ENCODE measurements around the gene TMSB10. TPM values are rescaled to one million over a fixed set of nuclear protein-coding genes. Genes with fewer than 3 reads are reported as not detected.

TMSB10 gene
- total and polyA plus RNA-seq, 2 of the 13 experiments (the other 11 are each of a cell fraction or from before 2014, with no cell fraction given): 665 to 708 TPM

DNA sequence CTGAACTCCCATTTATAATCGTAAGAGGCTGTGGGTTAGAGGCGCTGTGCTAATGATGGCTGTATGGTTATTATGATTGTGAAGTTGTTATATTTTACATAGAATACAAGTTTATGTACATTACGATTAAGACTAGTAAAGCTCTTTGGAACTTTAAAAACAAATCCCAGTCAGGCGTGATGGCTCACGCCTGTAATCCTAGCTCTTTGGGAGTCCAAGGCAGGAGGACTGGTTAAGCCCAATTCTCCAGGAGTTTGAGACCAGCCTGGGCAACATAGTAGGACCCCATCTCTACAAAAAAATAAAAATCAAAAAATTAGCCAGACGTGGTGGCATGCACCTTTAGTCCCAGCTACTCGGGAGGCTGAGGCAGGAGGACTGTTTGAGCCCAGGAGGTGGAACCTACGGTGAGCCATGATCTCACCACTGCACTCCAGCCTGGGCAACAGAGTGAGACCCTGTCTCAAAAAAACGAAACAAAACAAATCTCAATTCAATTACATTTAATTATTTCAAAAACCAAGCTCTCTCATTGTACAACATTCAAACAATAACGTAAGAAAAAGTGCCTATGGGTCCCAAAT is 41.6 kb downstream of the TMSB10 start (continued):
- 0 out of 2 replicates have a peak, but pooled peaks have one; percentile 1 for TF ChIP-seq MEF2D (CRISPR knock-in tag; IDR thresholded peaks at IDR 0.05)
- 0 out of 2 replicates have a peak, but pooled peaks have one; percentile 0 for TF ChIP-seq SIX1 (CRISPR knock-in tag; IDR thresholded peaks at IDR 0.05; ENCODE audit: borderline replicate concordance)
- no peak for TF ChIP-seq BHLHE40 (IDR thresholded peaks at IDR 0.05; ENCODE audit: low read length)
- TF ChIP-seq TCF12 (IDR thresholded peaks at IDR 0.05): no peak
- no peak for TF ChIP-seq TCF12 (CRISPR knock-in tag; IDR thresholded peaks at IDR 0.05)
- TF ChIP-seq, protein P1, sequence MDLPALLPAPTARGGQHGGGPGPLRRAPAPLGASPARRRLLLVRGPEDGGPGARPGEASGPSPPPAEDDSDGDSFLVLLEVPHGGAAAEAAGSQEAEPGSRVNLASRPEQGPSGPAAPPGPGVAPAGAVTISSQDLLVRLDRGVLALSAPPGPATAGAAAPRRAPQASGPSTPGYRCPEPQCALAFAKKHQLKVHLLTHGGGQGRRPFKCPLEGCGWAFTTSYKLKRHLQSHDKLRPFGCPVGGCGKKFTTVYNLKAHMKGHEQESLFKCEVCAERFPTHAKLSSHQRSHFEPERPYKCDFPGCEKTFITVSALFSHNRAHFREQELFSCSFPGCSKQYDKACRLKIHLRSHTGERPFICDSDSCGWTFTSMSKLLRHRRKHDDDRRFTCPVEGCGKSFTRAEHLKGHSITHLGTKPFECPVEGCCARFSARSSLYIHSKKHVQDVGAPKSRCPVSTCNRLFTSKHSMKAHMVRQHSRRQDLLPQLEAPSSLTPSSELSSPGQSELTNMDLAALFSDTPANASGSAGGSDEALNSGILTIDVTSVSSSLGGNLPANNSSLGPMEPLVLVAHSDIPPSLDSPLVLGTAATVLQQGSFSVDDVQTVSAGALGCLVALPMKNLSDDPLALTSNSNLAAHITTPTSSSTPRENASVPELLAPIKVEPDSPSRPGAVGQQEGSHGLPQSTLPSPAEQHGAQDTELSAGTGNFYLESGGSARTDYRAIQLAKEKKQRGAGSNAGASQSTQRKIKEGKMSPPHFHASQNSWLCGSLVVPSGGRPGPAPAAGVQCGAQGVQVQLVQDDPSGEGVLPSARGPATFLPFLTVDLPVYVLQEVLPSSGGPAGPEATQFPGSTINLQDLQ (CRISPR knock-in tag; IDR thresholded peaks at IDR 0.05): no peak
- no peak for TF ChIP-seq SNAI1 (CRISPR knock-in tag; IDR thresholded peaks at IDR 0.05; ENCODE audit: borderline replicate concordance)
- TF ChIP-seq HNRNPLL (IDR thresholded peaks at IDR 0.05; ENCODE audit: low read depth, low read length, poor library complexity, severe bottlenecking): no peak
- TF ChIP-seq ZNF121 (CRISPR knock-in tag; IDR thresholded peaks at IDR 0.05): peak; percentile 72
- TF ChIP-seq, protein P2, sequence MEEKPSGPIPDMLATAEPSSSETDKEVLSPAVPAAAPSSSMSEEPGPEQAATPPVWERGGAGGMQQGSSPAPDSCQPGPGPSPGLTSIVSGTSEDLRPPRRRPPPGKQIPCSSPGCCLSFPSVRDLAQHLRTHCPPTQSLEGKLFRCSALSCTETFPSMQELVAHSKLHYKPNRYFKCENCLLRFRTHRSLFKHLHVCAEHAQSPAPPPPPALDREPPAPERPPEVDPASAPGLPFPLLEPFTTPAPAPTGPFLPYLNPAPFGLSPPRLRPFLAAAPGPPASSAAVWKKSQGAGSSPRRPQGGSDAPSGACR (CRISPR knock-in tag; IDR thresholded peaks at IDR 0.05): peak; percentile 16; the same call in 1 of the 2 replicates
- TF ChIP-seq, protein P3, sequence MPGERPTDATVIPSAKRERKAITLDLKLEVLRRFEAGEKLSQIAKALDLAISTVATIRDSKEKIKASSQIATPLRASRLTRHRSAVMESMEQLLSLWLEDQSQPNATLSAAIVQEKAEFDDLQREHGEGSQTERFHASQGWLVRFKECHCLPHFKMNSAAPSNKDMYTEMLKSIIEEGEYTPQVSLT (CRISPR knock-in tag; IDR thresholded peaks at IDR 0.05; ENCODE audit: borderline replicate concordance, low read depth): no peak
- TF ChIP-seq ZNF629 (CRISPR knock-in tag; conservative IDR thresholded peaks at IDR 0.05): no peak
- 0 out of 2 replicates have a peak, but pooled peaks have one; percentile 3 for TF ChIP-seq ARNTL (CRISPR knock-in tag; IDR thresholded peaks at IDR 0.05)
- TF ChIP-seq MTA3 (CRISPR knock-in tag; IDR thresholded peaks at IDR 0.05): no peak
- no peak for TF ChIP-seq MYC (CRISPR knock-in tag; IDR thresholded peaks at IDR 0.05; ENCODE audit: borderline replicate concordance)
- no peak for TF ChIP-seq ZC3H4 (CRISPR knock-in tag; IDR thresholded peaks at IDR 0.05; ENCODE audit: borderline replicate concordance)
- no peak for TF ChIP-seq ZNF816 (CRISPR knock-in tag; IDR thresholded peaks at IDR 0.05; ENCODE audit: borderline replicate concordance)
- TF ChIP-seq SRSF9 (IDR thresholded peaks at IDR 0.05; ENCODE audit: borderline replicate concordance, insufficient read depth, low read depth, low read length, poor library complexity, severe bottlenecking): no peak
- 0 out of 2 replicates have a peak, but pooled peaks have one; percentile 54 for TF ChIP-seq TOPORS (CRISPR knock-in tag; IDR thresholded peaks at IDR 0.05)
- TF ChIP-seq DR1 (CRISPR knock-in tag; IDR thresholded peaks at IDR 0.05): no peak
- TF ChIP-seq GFI1 (CRISPR knock-in tag; IDR thresholded peaks at IDR 0.05; ENCODE audit: borderline replicate concordance): no peak
- TF ChIP-seq RCOR2 (CRISPR knock-in tag; IDR thresholded peaks at IDR 0.05): 0 out of 2 replicates have a peak, but pooled peaks have one; percentile 44
- TF ChIP-seq ZFP36L1 (CRISPR knock-in tag; IDR thresholded peaks at IDR 0.05): no peak
- no peak for TF ChIP-seq ARNT (IDR thresholded peaks at IDR 0.05)
- TF ChIP-seq, protein P4, sequence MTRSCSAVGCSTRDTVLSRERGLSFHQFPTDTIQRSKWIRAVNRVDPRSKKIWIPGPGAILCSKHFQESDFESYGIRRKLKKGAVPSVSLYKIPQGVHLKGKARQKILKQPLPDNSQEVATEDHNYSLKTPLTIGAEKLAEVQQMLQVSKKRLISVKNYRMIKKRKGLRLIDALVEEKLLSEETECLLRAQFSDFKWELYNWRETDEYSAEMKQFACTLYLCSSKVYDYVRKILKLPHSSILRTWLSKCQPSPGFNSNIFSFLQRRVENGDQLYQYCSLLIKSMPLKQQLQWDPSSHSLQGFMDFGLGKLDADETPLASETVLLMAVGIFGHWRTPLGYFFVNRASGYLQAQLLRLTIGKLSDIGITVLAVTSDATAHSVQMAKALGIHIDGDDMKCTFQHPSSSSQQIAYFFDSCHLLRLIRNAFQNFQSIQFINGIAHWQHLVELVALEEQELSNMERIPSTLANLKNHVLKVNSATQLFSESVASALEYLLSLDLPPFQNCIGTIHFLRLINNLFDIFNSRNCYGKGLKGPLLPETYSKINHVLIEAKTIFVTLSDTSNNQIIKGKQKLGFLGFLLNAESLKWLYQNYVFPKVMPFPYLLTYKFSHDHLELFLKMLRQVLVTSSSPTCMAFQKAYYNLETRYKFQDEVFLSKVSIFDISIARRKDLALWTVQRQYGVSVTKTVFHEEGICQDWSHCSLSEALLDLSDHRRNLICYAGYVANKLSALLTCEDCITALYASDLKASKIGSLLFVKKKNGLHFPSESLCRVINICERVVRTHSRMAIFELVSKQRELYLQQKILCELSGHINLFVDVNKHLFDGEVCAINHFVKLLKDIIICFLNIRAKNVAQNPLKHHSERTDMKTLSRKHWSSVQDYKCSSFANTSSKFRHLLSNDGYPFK (CRISPR knock-in tag; IDR thresholded peaks at IDR 0.05; ENCODE audit: borderline replicate concordance): no peak

All from HepG2 (cell line).